SK-N-MC (cell line): Measurements from ENCODE around the gene GSE1.
"Not testable (repeated sequence)": the region's sequence is repeated elsewhere in the genome, so short reads cannot be mapped to it uniquely, and the experiment has no call there.

Experiments used
- DNase-seq: peaks from one replicate; pipeline ENCODE4 v3.0.0-alpha.2; 2011; ENCODE audit warnings: low read depth, low spot score
- H3K27ac ChIP-seq: fragments of 200-600 bp; sonication (generic); 2 replicates; pipeline ENCODE4 v1.5.1; 2016; ENCODE audit warnings: mixed run types
- H3K36me3 ChIP-seq: fragments of 200-600 bp; sonication (generic); 2 replicates; pipeline ENCODE4 v1.6.1; 2017; ENCODE audit warnings: antibody characterized with exemption, low read length, mixed read lengths; ENCODE audit not compliant: insufficient read depth
- H3K4me3 ChIP-seq: fragments of 200-600 bp; sonication (generic); 2 replicates; pipeline ENCODE4 v1.5.1; 2016
- H3K9ac ChIP-seq: fragments of 200-600 bp; sonication (generic); 2 replicates; pipeline ENCODE4 v1.8.0; 2017; ENCODE audit warnings: mixed run types, mixed read lengths; ENCODE audit not compliant: insufficient read length
- H3K9me3 ChIP-seq: fragments of 200-600 bp; sonication (generic); 2 replicates; pipeline ENCODE4 v1.6.1; 2017; ENCODE audit warnings: low read depth, mild to moderate bottlenecking, antibody characterized with exemption, low read length, moderate library complexity, mixed read lengths
- EZH2 ChIP-seq: fragments of 200-600 bp; sonication (generic); IDR thresholded peaks from one replicate; pipeline ENCODE4 v1.6.1; 2017; ENCODE audit warnings: antibody characterized with exemption
- FOXP2 ChIP-seq: optimal IDR thresholded peaks from 2 replicates; pipeline ENCODE3; 2011; ENCODE audit warnings: mild to moderate bottlenecking, moderate library complexity; ENCODE audit not compliant: insufficient read depth; ENCODE audit errors: extremely low read length, control extremely low read depth
- POLR2AphosphoS5 ChIP-seq: IDR thresholded peaks from 2 replicates; pipeline ENCODE4 v1.6.1; 2012; ENCODE audit warnings: mild to moderate bottlenecking, low read depth, low read length, borderline replicate concordance

Gene GSE1

GRCh38 chr16:85586380-85587104, 26.6 kb upstream of the GSE1 start:
- Histone ChIP-seq H3K4me3 (no peak overlapping the region), H3K9ac (no peak overlapping the region), H3K27ac (no peak overlapping the region), H3K36me3 (no peaks in the 10 kb centered on the region), H3K9me3 (no peaks in the 10 kb centered on the region)
- TF ChIP-seq EZH2, result no peak
- no peak for TF ChIP-seq POLR2AphosphoS5
- TF ChIP-seq FOXP2, result no peak
- no peak for DNase-seq

- Histone ChIP-seq H3K36me3 (no peaks in the 10 kb centered on the region), H3K27ac (no peak overlapping the region), H3K9me3 (no peaks in the 10 kb centered on the region), H3K4me3 (no peak overlapping the region), H3K9ac (no peak overlapping the region)
- no peak for DNase-seq
- TF ChIP-seq EZH2 (no peak), FOXP2 (no peak), POLR2AphosphoS5 (no peak)
These were observed 25.2 kb upstream of the GSE1 start for GRCh38 chr16:85587762-85588556.

GRCh38 chr16:85588562-85589503, 24.3 kb upstream of the GSE1 start:
- Histone ChIP-seq H3K9ac (no peak overlapping the region), H3K27ac (no peak overlapping the region), H3K9me3 (no peaks in the 10 kb centered on the region), H3K4me3 (no peak overlapping the region), H3K36me3 (no peaks in the 10 kb centered on the region)
- no peak for DNase-seq
- no peak for TF ChIP-seq FOXP2

DNA sequence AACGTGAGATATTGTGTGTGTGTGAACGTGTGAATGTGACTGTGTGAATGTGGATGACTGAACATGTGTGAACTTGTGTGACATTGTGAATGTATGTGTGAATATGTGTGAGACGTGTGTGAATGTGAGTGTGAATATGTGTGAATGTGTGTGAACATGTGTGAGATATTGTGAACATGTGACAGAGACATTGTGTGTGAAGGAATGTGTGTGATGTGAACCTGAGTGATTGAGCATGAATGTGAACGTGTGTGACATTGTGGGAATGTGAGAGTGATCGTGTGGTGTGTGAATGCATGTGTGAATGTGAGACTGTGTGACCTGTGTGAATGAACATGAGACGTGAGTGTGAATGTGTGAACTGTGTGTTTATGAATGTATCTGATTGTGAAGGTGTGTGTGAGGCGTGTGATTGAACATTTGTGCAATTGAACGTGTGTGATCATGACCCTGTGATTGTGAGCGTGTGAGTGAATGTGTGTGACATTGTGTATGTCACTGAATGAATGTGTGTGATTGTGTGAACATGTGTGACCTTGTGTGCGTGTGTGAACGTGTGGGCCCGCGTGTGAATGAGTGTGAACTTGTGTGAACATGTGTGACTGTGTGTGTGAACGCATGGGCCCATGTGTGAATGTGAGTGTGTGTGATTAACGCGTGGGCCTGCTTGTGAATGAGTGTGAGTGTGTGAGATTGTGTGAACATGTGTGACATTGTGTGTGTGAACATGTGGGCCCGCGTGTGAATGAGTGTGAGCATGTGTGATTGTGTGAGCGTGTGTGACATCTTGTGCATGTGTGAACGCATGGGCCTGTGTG, 23.2 kb upstream of the GSE1 start:
- Histone ChIP-seq H3K9me3 (no peaks in the 10 kb centered on the region), H3K36me3 (no peaks in the 10 kb centered on the region), H3K27ac (no peak overlapping the region), H3K9ac (no peak overlapping the region), H3K4me3 (no peak overlapping the region)
- TF ChIP-seq FOXP2 (no peak), POLR2AphosphoS5 (no peak), EZH2 (no peak)
- DNase-seq, result no peak

GRCh38 chr16:85590506-85590832, 22.7 kb upstream of the GSE1 start:
- no peak overlapping the region for H3K9ac ChIP-seq
- DNase-seq, result no peak
- TF ChIP-seq POLR2AphosphoS5, result no peak
- H3K36me3 ChIP-seq, result no peaks in the 10 kb centered on the region
- H3K4me3 ChIP-seq, result no peak overlapping the region
- no peak overlapping the region for H3K27ac ChIP-seq
- H3K9me3 ChIP-seq, result no peaks in the 10 kb centered on the region

- H3K9me3 ChIP-seq, result no peaks in the 10 kb centered on the region
- H3K36me3 ChIP-seq, result no peaks in the 10 kb centered on the region
- no peak overlapping the region for H3K4me3 ChIP-seq
- H3K9ac ChIP-seq, result no peak overlapping the region
- TF ChIP-seq EZH2 (no peak), POLR2AphosphoS5 (no peak), FOXP2 (no peak)
- H3K27ac ChIP-seq, result no peak overlapping the region
- no peak for DNase-seq
These were observed 21.7 kb upstream of the GSE1 start for GRCh38 chr16:85591381-85591780.

GRCh38 chr16:85592277-85592676, 20.8 kb upstream of the GSE1 start:
- H3K9me3 ChIP-seq, H3K27ac ChIP-seq, DNase-seq, H3K36me3 ChIP-seq, H3K9ac ChIP-seq, H3K4me3 ChIP-seq: not testable (repeated sequence)
